GM12878 (cell line): Measurements from ENCODE around the gene GSG1L. TPM values are rescaled to one million over a fixed set of nuclear protein-coding genes. Genes with fewer than 3 reads are reported as not detected.

Experiments used
- ATAC-seq: fragments of 200-7000 bp; cut with Tn5 transposase; 3 replicates; pipeline ENCODE4 v1.9.1; 2020; ENCODE audit warnings: mild to moderate bottlenecking, moderate library complexity
- BruUV-seq: library from RNA; stranded (reverse); fragments of 400-500 nt; replicated peaks from 2 replicates; lab custom pipeline; 2021; lab: Mats Ljungman, UMichigan
- CTCF ChIA-PET: fragments of 300-600 bp; sonication (Branson Sonifier 250); formaldehyde crosslinking; extraction: SDS; loops from one replicate; lab custom pipeline; 2021; ENCODE audit warnings: inconsistent platforms; lab: Yijun Ruan, JAX
- POLR2A ChIA-PET: fragments of 350-600 bp; formaldehyde crosslinking; extraction: SDS; loops from one replicate; lab custom pipeline; 2021; ENCODE audit warnings: inconsistent platforms; lab: Charles Lee
- RAD21 ChIA-PET: fragments of 300-600 bp; sonication (Branson Sonifier 250); formaldehyde crosslinking; loops from one replicate; lab custom pipeline; 2023; ENCODE audit warnings: antibody characterized with exemption; ENCODE audit not compliant: unreplicated experiment; lab: Charles Lee
- SMC1A ChIA-PET: fragments of 300-600 bp; sonication (Branson Sonifier 250); formaldehyde crosslinking; loops from one replicate; lab custom pipeline; 2023; ENCODE audit not compliant: unreplicated experiment, uncharacterized antibody; lab: Charles Lee
- DNase-seq: peaks from one replicate; pipeline ENCODE4 v3.0.0-alpha.2; 2011; ENCODE audit warnings: low read depth, low spot score
- FAIRE-seq: peaks from 3 replicates; lab custom pipeline; 2011; peaks lifted over from hg19 to GRCh38; lab: Jason Lieb, UNC
- H2AFZ ChIP-seq: 2 replicates; pipeline ENCODE4 v1.6.0; 2011; ENCODE audit warnings: low read depth, low read length, control low read depth; ENCODE audit not compliant: control insufficient read depth
- H3K27ac ChIP-seq: 2 replicates; pipeline ENCODE4 v1.5.1; 2011; ENCODE audit warnings: control low read depth; ENCODE audit not compliant: control insufficient read depth, insufficient read depth
- H3K27me3 ChIP-seq, 2 experiments: replicated peaks in 1 of 2; 2 replicates each; pipeline versions ENCODE4 v1.6.0 to v1.6.1; 2011; ENCODE audit warnings: low read length in 1 of 2; ENCODE audit not compliant: control insufficient read depth in 2 of 2, insufficient read depth in 2 of 2
- H3K36me3 ChIP-seq, 2 experiments: 2 replicates each; pipeline ENCODE4 v1.5.1; 2011; ENCODE audit warnings: low read length in 1 of 2; ENCODE audit not compliant: control insufficient read depth in 2 of 2, insufficient read depth in 2 of 2
- H3K4me1 ChIP-seq: 2 replicates; pipeline ENCODE4 v1.6.1; 2011; ENCODE audit warnings: mild to moderate bottlenecking, low read length, moderate library complexity, mixed read lengths; ENCODE audit not compliant: control insufficient read depth, insufficient read depth
- H3K4me2 ChIP-seq: 2 replicates; pipeline ENCODE4 v1.6.0; 2011; ENCODE audit warnings: control low read depth; ENCODE audit not compliant: control insufficient read depth, insufficient read depth
- H3K4me3 ChIP-seq: fragments of 200-600 bp; sonication (generic); 2 replicates; pipeline ENCODE4 v1.5.1; 2016
- H3K79me2 ChIP-seq: 2 replicates; pipeline ENCODE4 v1.6.0; 2011; ENCODE audit warnings: low read length; ENCODE audit not compliant: control insufficient read depth, insufficient read depth
- H3K9ac ChIP-seq: 2 replicates; pipeline ENCODE4 v1.8.0; 2011; ENCODE audit warnings: low read length, control low read depth, mixed read lengths; ENCODE audit not compliant: control insufficient read depth, insufficient read depth
- H3K9me3 ChIP-seq: replicated peaks from 3 replicates; pipeline ENCODE4 v1.5.1; 2011; ENCODE audit warnings: mild to moderate bottlenecking, low read length; ENCODE audit not compliant: control insufficient read depth, insufficient read depth
- H4K20me1 ChIP-seq: 2 replicates; pipeline ENCODE4 v1.6.0; 2011; ENCODE audit not compliant: control insufficient read depth, insufficient read depth
- CEBPZ ChIP-seq: fragments of 150-350 bp; IDR thresholded peaks from 2 replicates; pipeline ENCODE4 v1.6.1; 2016; ENCODE audit warnings: low read depth, low read length
- GATAD2B ChIP-seq: fragments of 450-650 bp; conservative IDR thresholded peaks from 2 replicates; pipeline ENCODE4 v1.6.1; 2017; ENCODE audit warnings: low read depth, mild to moderate bottlenecking, moderate library complexity
- HDGF ChIP-seq: fragments of 450-650 bp; IDR thresholded peaks from 2 replicates; pipeline ENCODE4 v1.6.1; 2016; ENCODE audit warnings: antibody characterized with exemption
- LARP7 ChIP-seq: fragments of 450-650 bp; IDR thresholded peaks from 2 replicates; pipeline ENCODE4 v1.6.1; 2017; ENCODE audit warnings: mild to moderate bottlenecking
- MYB ChIP-seq: fragments of 150-350 bp; IDR thresholded peaks from 2 replicates; pipeline ENCODE4 v1.6.1; 2014; ENCODE audit warnings: mild to moderate bottlenecking, low read depth, low read length, borderline replicate concordance
- RFX5 ChIP-seq: IDR thresholded peaks from 2 replicates; pipeline ENCODE4 v1.6.1; 2011; ENCODE audit warnings: low read depth, low read length, improper control_type of control experiment
- SIN3A ChIP-seq: IDR thresholded peaks from 2 replicates; pipeline ENCODE4 v1.6.1; 2012; ENCODE audit warnings: low read depth, low read length, improper control_type of control experiment
- USF1 ChIP-seq: IDR thresholded peaks from 2 replicates; pipeline ENCODE4 v1.6.1; 2011; ENCODE audit warnings: borderline replicate concordance, low read depth, mild to moderate bottlenecking, moderate library complexity, mixed read lengths, low read length; ENCODE audit not compliant: insufficient read depth; ENCODE audit errors: extremely low read length
- WRNIP1 ChIP-seq: IDR thresholded peaks from 2 replicates; pipeline ENCODE4 v1.6.1; 2011; ENCODE audit warnings: low read depth, low read length, improper control_type of control experiment, borderline replicate concordance
- WGBS: methylation state at CpG from one replicate; pipeline ENCODE4 v1.1.6; 2016; ENCODE audit warnings: low lambda C conversion rate; ENCODE audit not compliant: insufficient replicate concordance, insufficient coverage; ENCODE audit errors: missing lambda C conversion rate; 5-methylcytosine and 5-hydroxymethylcytosine counted together
- in situ Hi-C: fragments of 300-500 bp; cut with MboI; formaldehyde crosslinking; loops from 9 replicates; pipeline ENCODE4 v1.14.3; 2018; ENCODE audit warnings: mixed read lengths
- intact Hi-C: fragments of 100-400 bp; cut with micrococcal nuclease; formaldehyde crosslinking; loops from one replicate; pipeline ENCODE4 v1.14.2; 2022; ENCODE audit not compliant: unreplicated experiment
- polyA plus RNA-seq, 11 experiments: library from polyadenylated mRNA; depleted of rRNA in 4 of 11; unstranded in 6 of 11; stranded (reverse) in 5 of 11; fragments of >200 nt; fragmentation: Nextera tagmentation in 4 of 11; fragmentation: Illumina TruSeq in 1 of 11; extraction: Ambion mirVana in 4 of 11; extraction: Trizol in 1 of 11; gene quantifications; 1 replicate in 1 of 11; 2 replicates in 10 of 11; pipeline versions ENCODE4 v1.2.1 to v1.2.3, GENCODE V29; 2011 to 2016; ENCODE audit warnings: inconsistent platforms in 2 of 11, missing spikeins in 2 of 11, low read depth in 1 of 11
- total RNA-seq, 4 experiments: library from RNA; depleted of rRNA in 3 of 4; stranded (reverse); fragments of >200 nt in 3 of 4; fragmentation: Illumina TruSeq in 1 of 4; extraction: Trizol in 1 of 4; gene quantifications; 2 replicates each; pipeline versions ENCODE4 v1.2.1 to v1.2.3, GENCODE V29; 2013 to 2021

The GSG1L gene
- total and polyA plus RNA-seq, 10 of the 15 experiments (the other 5 are each of a cell fraction or from before 2014, with no cell fraction given): not detected

GRCh38 chr16:27748868-27749546, 314.5 kb downstream of the GSG1L start (continued):
- TF ChIP-seq CEBPZ: no peak
- TF ChIP-seq, all 136 proteins: peak for 9

GRCh38 chr16:27747946-27748345, 315.6 kb downstream of the GSG1L start:
- DNase-seq (no peak), FAIRE-seq (no peak), ATAC-seq (no peak)
- no peak overlapping the region for H2AFZ ChIP-seq
- H3K4me1 ChIP-seq: no peaks in the 10 kb centered on the region
- ChIA-PET POLR2A (no interaction called here), SMC1A (no interaction called here), CTCF (interaction anchor here (1.0 to 1.1 kb wide), 2 partner anchors 12 to 134 kb away, joined by 4 to 5 read pairs; no protein-coding TSS in a partner anchor), RAD21 (interaction anchor here (1.5 kb wide), 1 partner anchor 11 kb away, joined by 3 read pairs; no protein-coding TSS in a partner anchor)
- no peaks in the 10 kb centered on the region for H4K20me1 ChIP-seq
- no peak overlapping the region for H3K27ac ChIP-seq
- H3K9ac ChIP-seq: no peak overlapping the region
- H3K27me3 ChIP-seq: no peaks in the 10 kb centered on the region
- H3K4me2 ChIP-seq: no peak overlapping the region
- H3K4me3 ChIP-seq: no peak overlapping the region
- TF ChIP-seq USF1 (no peak), RFX5 (no peak), WRNIP1 (no peak), MYB (no peak), SIN3A (no peak), LARP7 (no peak), GATAD2B (no peak), HDGF (no peak)
- intact Hi-C loops: no loop called here
- no peaks in the 10 kb centered on the region for H3K9me3 ChIP-seq
- no peaks in the 10 kb centered on the region for H3K36me3 ChIP-seq
- no TSS peak for BruUV-seq
- WGBS: 83% methylated on average over 14 of the region's 14 CpGs
- no peaks in the 10 kb centered on the region for H3K79me2 ChIP-seq
- in situ Hi-C loops: no loop called here
